ENCODE results near the gene LDLRAD3. TPM values are rescaled to one million over a fixed set of nuclear protein-coding genes. Genes with fewer than 3 reads are reported as not detected.

Gene LDLRAD3
- polyA plus RNA-seq, 10 donors, result 20.7 to 27.0 (median 23.5) TPM

DNA sequence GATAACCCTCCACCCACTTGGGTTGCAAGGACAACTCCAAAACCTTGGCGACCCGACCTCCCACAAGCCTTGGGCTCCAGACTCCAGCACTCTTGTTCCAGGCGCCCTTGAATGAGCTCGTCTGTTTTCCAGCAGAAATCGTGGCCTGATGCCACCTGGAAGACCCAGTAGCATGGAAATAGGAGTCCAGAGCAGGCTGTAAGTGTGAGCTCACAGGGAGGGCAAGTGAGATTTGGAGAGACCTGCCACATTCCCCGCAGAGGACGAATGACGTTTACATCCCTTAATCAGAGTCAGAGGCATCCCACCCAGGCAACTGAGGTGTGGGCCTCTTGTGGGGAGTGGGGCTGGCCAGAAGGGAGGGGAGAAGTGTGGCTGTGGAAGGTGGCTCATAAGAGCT lies 71.9 kb downstream of the LDLRAD3 start:
- peak; percentile 62 to 93 (median 88) for DNase-seq

DNA sequence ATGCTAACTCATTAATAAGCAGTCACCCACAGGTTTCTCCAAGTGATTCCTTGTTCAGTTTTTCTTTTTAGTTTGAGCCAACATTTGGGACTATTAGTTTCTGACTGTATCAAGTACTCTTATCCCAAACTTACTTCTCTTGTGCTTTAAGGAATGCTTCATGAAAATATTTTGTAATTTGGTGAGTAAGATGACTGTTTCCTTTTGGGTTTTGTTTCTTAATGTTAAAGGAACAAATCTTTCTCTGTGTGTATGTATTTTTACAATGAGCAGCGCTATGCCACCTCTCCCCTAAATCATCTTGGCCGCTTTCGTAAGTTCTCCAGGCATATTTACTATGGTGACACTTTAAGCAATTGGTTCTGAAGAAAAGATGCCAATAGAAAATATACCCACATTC lies 72.4 kb downstream of the LDLRAD3 start:
- no peak for DNase-seq

DNA sequence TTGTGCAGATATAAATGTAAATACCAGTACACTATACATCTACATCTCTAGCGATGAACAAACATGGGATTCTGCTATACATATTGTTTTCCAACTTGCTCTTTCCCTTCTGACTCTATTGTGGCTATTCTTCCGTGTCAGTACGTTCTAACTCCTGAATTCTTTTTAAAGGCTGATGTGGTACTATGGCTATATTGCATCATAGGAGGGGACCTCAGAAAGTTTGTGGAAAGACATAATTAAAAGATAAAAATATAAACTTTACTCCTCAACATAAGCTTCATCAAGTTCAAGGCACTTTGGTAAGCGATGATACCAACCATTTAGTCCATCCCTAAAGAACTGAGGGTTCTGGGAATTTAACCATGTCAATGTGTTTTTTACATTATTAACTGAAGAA lies 72.8 kb downstream of the LDLRAD3 start:
- no peak for DNase-seq

DNA sequence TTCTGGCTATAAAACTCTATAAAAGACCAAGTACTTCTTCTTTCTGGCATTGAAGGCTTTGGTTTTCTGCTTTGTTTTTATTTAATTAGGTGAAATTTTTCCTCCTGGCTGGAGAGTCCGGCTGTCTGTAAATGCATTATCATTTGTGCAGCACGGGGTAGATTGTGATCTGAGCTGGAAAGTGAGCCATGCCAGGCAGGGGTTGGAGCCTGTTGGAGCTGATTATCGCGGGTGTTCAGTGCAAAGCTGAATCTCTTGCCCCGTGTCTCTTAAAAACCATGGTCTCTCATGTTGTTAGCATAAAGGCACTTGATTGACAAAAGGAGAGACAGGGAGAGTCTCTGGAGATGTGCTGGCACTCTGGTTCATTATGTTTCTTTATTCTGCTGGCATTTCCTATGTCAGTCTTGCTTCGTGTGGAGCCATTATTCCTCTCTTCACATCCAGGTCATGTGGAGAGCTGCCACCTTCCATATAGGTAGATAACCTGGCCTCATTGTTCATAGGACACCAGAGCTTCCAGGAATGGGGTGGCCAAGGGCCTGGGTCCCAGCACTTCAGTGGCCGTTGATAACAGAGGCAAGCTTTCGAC lies 75.2 kb downstream of the LDLRAD3 start:
- no peak for DNase-seq

DNA sequence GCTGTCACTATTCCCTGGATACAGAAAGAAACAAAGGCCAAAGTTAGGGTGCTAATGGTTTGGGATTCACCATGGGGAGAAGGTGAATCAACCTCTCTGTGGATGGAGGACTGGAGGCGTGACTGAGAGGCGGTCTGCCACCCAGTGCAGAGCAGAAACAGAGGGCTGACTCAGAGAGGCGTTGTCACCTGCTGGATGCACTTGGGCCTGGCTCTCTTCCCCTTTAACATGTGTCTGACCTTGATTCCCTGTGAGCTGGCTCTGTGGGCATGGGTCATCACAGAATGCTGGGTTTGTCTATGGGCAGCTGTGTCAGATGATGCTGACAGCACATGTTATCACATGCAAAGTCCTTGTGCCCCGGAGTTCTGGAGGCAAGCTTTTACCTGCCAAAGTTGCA lies 75.9 kb downstream of the LDLRAD3 start:
- no peak for DNase-seq

DNA sequence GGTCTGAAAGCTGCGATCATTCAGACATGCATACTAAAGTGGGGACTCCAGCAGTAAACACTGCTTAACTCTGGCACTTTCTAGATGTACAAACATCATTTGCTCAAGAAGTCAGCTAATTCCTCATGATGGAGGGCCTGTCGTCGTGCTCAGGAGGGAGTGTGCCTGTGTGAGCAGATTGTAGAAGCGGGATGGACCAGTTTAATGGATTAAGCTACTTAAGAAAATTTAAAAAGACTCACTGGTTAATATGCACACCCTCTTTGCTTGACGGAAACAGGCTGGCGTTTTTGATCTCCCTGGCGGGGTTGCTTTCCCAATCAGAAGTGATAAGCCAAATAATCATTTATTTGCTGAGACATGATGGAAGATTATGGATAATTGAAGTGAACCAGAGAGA lies 79.0 kb downstream of the LDLRAD3 start:
- DNase-seq, result no peak

DNA sequence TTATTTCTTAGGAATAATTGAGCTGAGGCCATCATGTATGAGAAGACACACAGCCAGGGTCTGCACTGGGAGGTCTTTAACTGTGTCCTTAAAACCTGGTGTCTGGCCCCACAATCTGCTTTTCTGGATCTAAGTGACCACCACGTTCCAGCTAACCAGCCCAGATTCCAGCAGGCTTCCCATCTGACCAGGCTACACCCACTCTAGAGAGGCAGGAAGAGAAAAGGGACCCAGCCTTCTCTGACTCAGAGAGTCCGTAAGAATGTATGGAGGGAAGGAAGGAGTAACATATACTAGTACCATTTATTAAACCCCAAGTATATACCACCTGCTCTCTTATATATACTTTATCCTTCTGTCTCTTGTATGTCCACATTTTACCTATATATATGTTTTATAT lies 80.1 kb downstream of the LDLRAD3 start:
- DNase-seq, result no peak

DNA sequence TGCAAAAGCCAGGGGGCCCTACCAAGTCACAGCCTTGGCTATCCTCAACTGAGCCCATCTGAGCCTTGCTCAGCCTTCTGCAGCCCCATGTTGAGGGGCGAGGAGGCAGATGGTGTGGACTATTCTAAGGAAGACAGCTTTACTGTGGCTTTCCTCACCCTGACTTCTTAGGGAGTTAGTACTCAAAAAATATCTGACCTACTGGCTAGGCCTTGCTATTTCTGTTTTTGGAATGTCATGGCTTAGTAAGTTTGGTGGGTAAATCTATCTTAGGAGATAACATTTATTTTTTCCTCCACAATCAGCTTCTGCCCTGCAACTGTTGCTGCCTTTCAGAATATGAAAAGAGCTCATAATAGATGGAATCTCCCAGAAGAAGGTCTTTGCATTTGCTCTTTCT lies 80.9 kb downstream of the LDLRAD3 start:
- no peak for DNase-seq

DNA sequence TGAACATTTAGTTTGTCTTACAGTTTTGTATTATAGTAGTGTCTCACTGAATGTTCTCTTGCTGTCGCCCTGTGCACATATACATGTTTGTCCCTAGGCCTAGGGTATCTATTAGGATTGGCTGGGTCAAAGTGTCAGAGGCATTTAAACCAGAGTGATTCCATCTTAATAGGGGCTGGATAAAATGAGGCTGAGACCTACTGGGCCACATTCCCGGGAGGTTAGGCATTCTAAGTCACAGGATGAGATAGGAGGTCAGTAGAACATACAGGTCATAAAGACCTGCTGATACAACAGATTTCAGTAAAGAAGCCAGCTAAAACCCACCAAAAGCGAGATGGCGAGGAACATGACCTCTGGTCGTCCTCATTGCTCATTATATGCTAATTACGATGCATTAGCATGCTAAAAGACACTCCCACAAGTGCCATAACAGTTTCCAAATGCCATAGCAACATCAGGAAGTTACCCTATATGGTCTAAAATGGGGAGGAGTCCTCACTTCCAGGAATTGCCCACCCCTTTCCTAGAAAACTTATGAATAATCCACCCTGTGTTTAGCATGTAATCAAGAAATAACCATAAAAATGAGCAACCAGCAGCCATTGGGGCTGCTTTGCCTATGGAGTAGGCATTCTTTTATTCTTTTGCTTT lies 82.6 kb downstream of the LDLRAD3 start:
- no peak for DNase-seq

DNA sequence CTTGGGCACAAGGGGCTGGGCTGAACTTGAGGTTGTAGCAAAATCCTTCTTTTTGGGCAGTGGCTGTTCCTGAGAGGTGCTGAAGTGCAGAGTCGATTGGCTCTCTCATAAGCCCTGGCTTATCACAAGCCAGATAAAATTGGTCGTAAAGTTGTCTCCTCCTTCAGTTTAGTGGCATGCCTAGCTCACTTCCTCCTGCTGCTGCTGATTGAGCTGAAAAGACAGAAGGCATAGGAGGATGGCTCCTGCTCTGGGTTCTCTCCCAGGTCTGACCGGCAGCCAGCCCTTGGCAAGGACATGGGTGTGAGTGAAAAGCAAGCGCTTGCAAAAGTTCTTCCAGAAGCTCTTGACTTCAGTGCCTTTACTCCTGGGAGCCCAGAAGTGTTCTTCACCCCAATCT lies 83.9 kb downstream of the LDLRAD3 start:
- no peak for DNase-seq

DNA sequence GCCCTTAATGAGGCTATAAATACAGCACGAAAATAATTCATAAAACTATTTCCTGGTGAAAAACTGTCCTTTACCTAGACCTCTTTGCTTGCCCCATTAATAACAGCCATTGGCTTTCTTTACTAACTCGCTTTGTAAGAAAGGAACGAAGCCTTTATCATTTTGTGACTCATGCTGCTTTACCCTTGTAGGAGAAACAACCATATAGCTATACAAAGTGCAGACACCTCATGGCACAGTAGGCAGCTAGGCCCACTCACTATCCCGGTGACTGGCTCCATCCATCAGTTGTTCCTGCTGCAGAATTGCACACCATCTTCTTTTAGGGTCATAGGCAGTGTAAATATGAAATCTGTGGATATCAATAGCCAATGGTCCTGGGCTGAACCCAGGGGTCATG lies 85.8 kb downstream of the LDLRAD3 start:
- no peak for DNase-seq

DNA sequence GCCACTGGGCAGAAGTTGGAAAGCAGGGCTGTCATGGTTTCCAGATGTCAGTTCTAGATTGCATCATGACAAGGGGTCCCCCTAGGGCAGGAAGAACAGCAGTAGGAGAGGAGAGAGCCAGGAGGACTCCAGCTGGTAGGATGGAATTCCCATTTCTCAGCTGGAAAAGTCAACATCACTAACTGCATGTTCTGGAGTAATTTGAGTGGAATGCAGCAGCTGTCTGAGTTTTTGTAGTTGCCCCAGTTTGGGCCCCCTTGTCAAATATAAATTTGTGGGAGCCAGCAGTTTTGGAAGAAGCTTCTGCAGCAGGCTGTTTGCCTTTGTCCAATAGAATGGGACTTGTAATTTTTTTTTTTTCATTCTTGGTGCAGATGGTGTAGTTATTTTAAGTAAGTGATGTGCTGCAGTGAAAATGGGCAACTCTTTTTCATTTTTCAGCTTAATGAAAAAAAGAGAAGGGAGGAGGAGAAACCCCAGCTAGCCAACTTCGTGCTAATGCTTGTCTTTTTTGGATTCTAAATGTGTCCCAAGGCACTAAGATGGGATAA lies 86.9 kb downstream of the LDLRAD3 start:
- DNase-seq, result peak; percentile 55 to 80 (median 61)

DNA sequence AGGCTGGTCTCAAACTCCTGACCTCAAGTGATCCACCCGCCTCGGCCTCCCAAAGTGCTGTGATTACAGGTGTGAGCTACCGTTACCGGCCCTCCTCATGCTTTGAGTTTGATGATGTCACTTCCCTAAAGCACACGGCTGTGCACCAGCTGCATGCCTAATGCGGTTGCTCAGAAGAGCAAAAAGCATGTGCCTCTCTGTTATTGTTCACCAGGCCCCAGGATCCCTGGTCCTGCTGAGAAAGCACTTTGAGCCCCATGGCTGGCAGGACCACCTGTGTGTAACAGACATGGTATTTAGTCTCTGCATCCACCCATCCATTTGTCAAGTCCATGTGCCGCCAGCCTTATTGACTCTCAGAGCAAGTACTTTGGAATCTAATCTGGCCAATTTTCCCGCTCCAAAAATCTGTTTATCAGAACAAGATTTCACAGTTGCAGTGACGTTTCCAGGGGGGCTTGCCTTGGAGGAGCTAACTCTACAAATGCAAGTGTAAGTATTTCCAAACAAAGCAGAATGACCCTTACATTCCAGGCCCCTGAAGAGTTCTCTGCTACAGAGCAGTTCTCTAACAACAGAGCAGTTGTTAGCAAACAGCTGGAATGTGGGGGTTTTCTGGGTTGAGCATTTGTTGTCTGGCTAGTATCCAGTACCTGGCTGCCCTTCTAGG lies 89.4 kb downstream of the LDLRAD3 start:
- no peak for DNase-seq

DNA sequence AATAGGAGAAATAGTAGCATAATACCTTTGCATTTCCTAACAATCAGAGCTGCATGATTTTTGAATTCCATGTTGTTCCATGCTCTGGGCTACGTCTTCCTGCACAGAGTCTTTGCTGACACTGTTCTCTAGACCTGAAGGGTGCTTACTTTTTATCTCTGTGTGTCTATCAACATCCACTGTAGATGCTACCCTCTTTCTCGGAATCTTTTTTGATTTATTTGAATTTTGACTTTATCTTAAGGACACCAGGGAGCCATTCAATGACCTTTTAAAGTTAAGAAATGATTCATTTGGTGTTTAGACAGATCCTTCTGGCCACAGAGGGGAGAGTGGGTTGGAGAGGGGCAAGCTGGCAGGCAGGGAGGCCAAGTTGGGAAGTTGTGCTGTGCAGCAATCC lies 90.1 kb downstream of the LDLRAD3 start:
- DNase-seq, result no peak

DNA sequence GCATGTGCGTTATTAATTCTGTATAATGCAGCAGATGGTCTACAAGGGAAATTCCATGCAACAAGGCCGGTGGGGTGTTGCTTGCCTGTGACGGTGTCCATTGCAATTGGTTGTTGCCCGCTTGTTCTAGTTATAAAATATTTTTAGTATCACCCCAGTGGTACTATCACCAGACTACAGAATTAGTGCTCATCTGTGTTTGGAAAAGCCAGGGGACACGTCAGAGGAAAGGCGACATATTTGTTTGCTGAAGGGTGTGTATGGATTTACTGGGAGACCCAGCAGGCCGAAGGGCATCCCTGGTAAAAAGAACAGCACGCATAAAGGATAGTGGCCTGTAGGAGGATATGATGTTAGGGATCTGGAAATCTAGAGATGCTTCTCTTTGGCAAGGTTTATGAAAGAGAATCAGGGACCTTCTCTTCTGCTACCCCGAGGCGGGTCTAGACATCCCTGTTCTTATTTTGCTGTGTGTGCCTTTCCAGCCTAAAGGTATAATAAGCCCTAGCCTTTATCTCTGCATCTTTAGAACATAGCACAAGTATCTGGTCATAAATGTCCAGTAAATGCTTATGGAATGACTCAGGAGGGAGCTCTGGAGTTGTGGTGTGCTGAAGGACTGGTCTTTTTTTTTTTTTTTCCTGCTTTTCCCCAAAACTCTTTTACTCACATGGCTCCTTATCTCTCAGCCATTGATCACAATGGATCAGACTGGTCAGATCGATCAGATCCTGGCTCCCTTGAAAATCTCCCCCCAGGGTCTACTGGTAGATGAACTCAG lies 90.9 kb downstream of the LDLRAD3 start:
- DNase-seq, result peak in 1 of 3 donors; percentile 63

DNA sequence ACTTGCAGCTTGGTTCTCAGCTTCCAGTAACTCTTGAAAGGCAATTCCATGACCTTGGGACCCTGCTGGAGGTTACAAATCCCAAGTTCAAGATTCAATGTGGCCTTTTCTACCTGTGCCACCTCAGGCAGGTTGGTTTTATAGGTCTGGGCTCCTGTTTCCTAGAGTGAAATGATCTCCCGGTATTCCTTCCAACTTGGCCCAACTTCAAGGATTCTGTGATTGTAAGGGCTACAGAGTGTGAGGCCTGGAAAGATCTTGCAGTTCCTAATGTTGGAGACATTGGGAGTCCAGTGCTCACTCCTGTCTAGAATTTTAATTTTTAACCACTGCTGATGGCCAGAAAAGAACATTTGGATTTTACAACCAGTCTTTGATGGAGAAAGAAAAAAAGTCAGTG lies 91.6 kb downstream of the LDLRAD3 start:
- DNase-seq, result no peak

DNA sequence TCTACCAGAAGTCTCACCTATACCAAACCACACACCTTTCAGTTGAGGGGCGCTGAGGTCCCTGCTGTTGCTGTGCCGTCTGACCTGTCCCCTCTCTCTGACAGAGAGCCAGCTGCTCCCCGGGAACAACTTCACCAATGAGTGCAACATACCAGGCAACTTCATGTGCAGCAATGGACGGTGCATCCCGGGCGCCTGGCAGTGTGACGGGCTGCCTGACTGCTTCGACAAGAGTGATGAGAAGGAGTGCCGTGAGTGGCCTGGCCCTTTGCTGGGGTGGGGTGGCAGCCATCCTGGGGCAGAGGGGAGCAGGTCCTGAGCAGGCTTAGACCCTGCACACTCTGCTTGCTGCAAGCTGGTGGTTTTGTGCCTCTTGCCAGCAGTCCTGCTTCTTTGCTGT lies 92.1 kb downstream of the LDLRAD3 start:
- DNase-seq, result no peak

DNA sequence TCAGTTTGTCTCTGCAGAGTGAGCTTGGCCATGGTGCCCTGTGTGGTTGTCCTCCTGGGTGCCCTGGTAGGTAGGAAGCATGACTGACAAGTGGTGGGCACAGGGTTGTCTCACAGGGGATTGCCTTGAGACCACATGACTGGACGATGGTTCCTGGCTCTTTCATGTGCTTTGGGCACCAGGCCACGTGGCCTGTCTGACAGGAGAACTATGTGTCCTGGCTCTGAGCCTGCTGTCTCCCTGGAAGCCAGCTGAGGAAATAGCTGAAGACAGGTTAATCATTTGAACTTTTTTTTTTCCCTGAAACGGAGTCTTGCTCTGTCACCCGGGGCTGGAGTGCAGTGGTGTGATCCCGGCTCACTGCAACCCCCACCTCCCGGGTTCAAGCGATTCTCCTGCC lies 93.2 kb downstream of the LDLRAD3 start:
- DNase-seq, result no peak

DNA sequence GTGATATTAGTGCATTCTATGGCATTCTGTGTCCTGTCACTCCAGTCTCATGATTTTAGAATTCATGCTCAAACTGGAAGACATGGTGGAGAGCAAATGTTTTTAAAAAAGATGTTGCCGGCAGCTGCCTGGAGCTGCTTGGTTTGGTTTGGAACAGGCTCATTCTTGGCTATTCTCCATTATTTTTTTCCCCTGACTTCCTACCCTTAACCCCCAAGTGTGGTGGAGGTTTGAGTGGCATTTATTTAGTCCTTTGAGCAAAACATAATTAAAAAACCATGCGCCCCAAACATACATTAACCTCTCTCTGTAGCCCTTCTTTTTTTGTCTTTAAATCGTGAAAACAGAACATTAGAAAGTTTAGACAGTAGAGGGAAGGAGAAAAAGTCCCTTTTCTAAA lies 94.7 kb downstream of the LDLRAD3 start:
- no peak for DNase-seq

DNA sequence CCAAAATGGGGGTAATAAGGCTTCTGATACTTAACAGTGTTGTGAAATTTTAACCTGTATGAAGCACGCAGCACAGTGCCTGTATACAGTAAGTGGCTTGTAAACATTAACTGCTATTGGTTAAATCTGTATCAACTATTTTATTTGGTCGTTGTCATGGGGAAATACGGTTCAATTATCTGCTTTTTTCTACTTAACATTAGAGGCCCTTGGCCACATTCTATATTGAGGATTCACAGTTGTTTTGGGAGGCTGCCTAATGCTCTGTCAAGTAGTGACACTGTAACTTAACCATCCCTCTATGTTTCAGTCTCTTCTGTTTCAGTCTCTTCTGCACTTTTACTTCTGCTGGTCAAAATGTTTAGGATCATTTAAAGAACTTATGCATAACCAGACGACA lies 95.6 kb downstream of the LDLRAD3 start:
- DNase-seq, result no peak

DNA sequence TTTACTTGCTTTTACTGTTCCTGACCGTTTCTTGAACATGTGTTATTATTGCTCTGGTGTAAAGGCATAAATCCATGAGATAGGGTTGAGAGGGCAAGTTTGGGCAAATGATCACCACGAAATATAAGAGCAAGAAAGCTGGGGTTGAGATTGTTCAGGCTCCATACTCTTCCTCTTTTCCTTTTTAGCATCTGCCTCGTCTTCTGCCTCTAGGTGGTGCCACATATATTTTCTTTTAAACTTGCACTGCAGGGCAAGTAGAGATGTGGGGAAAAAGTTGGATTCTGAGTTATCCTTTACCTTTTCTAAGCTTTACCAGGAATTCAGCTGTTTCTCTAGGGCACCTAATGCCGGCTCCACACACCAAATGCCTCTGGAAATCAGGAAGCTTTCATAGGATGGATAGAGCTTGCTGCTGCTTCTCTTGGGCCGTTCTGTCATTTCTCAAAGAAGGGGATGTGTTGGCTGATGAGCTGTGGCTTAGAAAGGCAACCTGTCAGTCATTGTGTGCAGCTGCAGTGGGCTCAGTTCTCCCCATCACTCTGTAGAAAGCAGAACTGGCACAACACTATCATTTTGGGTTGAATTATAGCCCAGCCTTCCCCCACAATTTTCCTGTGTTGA lies 98.2 kb downstream of the LDLRAD3 start:
- DNase-seq, result no peak

DNA sequence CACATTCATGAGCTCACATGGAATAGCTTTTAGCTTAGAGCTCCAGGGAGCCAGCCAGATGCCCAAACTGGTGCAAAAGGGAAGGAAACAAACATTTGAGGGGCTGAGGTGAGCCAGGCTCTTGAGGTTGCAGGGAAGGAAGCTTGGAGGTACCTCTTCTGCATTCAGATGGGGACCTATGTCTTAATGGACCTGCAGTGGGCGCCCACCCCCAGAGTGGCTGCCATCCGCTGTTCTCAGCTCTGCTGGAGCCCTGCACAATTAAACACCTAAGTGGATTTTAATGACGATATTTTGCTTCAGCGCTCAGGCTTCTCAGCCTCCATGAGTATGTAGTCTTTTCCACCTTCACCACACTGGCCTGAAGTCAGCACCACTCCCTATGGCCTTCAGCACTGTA lies 100.8 kb downstream of the LDLRAD3 start:
- DNase-seq, result no peak

Data from muscle of back (tissue), 11 donors.